Measurements from ENCODE around the gene KLF16. TPM values are rescaled to one million over a fixed set of nuclear protein-coding genes. Genes with fewer than 3 reads are reported as not detected.
"Not testable (repeated sequence)": the region's sequence is repeated elsewhere in the genome, so short reads cannot be mapped to it uniquely, and the experiment has no call there.

KLF16 gene
- total RNA-seq, 1 donor from 2014 or later: 7.6 TPM

- no peak for DNase-seq (ENCODE audit: extremely low spot score in 2 of 2)
- Histone ChIP-seq H3K4me1 (peaks cover 4% of the 10 kb centered on the region), H3K36me3 (no peaks in the 10 kb centered on the region), H3K27me3 (no peaks in the 10 kb centered on the region), H3K9me3 (no peaks in the 10 kb centered on the region), H3K27ac (no peak overlapping the region), H3K4me3 (no peak overlapping the region)
- no peak for TF ChIP-seq CTCF (IDR thresholded peaks at IDR 0.05)
- no peak for TF ChIP-seq POLR2AphosphoS5 (IDR thresholded peaks at IDR 0.05; ENCODE audit: insufficient read depth in 1 of 2, low read depth in 1 of 2)
- TF ChIP-seq POLR2A (IDR thresholded peaks at IDR 0.05): no peak
- intact Hi-C loops (cut with DNase I): no loop called here
Measured at GRCh38 chr19:1893791-1894190, 30.4 kb upstream of the KLF16 start.

- H3K27ac ChIP-seq: no peak overlapping the region
- peaks cover under 1% of the 10 kb centered on the region for H3K4me1 ChIP-seq
- no peaks in the 10 kb centered on the region for H3K9me3 ChIP-seq
- no peak for DNase-seq (ENCODE audit: extremely low spot score in 2 of 2)
- TF ChIP-seq POLR2AphosphoS5 (IDR thresholded peaks at IDR 0.05; ENCODE audit: insufficient read depth in 1 of 2, low read depth in 1 of 2) (no peak), POLR2A (IDR thresholded peaks at IDR 0.05) (no peak), CTCF (IDR thresholded peaks at IDR 0.05) (no peak)
- H3K36me3 ChIP-seq: no peaks in the 10 kb centered on the region
- H3K4me3 ChIP-seq: no peak overlapping the region
- H3K27me3 ChIP-seq: no peaks in the 10 kb centered on the region
- intact Hi-C loops (cut with DNase I): no loop called here
Measured at GRCh38 chr19:1889907-1890306, 26.5 kb upstream of the KLF16 start.

- no peak for TF ChIP-seq POLR2A (IDR thresholded peaks at IDR 0.05)
- DNase-seq (ENCODE audit: extremely low spot score in 2 of 2): no peak
- Histone ChIP-seq H3K27ac (no peak overlapping the region), H3K27me3 (no peaks in the 10 kb centered on the region), H3K36me3 (no peaks in the 10 kb centered on the region), H3K9me3 (no peaks in the 10 kb centered on the region), H3K4me3 (no peak overlapping the region), H3K4me1 (peaks cover 15% of the 10 kb centered on the region)
- intact Hi-C loops (cut with DNase I): no loop called here
Measured at GRCh38 chr19:1888385-1888784, 25.0 kb upstream of the KLF16 start.

GRCh38 chr19:1886360-1886759 is 23.0 kb upstream of the KLF16 start:
- H3K4me1 ChIP-seq: peaks cover 35% of the 10 kb centered on the region
- H3K27me3 ChIP-seq; DNase-seq (ENCODE audit: extremely low spot score in 2 of 2); H3K27ac ChIP-seq; H3K36me3 ChIP-seq; intact Hi-C loops (cut with DNase I); H3K9me3 ChIP-seq; H3K4me3 ChIP-seq: not testable (repeated sequence)

- H3K9me3 ChIP-seq; H3K36me3 ChIP-seq; intact Hi-C loops (cut with DNase I); H3K27me3 ChIP-seq: not testable (repeated sequence)
- Histone ChIP-seq H3K4me3 (peak within 1 kb of the TSS; percentile 96 to 98), H3K4me1 (peaks cover 42% of the 10 kb centered on the region), H3K27ac (peak within 1 kb of the TSS; percentile 86)
- DNase-seq (ENCODE audit: extremely low spot score in 2 of 2): peak in 1 of 2 donors; percentile 96
- TF ChIP-seq POLR2A (IDR thresholded peaks at IDR 0.05): peak in 1 of 2 donors; percentile 72
- peak; percentile 80 to 82 for TF ChIP-seq POLR2AphosphoS5 (IDR thresholded peaks at IDR 0.05; ENCODE audit: insufficient read depth in 1 of 2, low read depth in 1 of 2)
Measured at GRCh38 chr19:1885398-1886119, 22.2 kb upstream of the KLF16 start, which contains the start of gene ABHD17A. Gene ABHD17A, minus strand, starts transcription at chr19:1885496. Its CDS starts 3,930 bp downstream, at chr19:1881566.

GRCh38 chr19:1884719-1885334 is 21.4 kb upstream of the KLF16 start:
- Histone ChIP-seq H3K36me3 (no peaks in the 10 kb centered on the region), H3K27ac (peak overlapping the region; percentile 86), H3K4me3 (peak overlapping the region; percentile 96 to 98), H3K4me1 (peaks cover 50% of the 10 kb centered on the region), H3K27me3 (no peaks in the 10 kb centered on the region), H3K9me3 (no peaks in the 10 kb centered on the region)
- intact Hi-C loops (cut with DNase I): no loop called here
- DNase-seq (ENCODE audit: extremely low spot score in 2 of 2): peak in 1 of 2 donors; percentile 96
- no peak for TF ChIP-seq POLR2A (IDR thresholded peaks at IDR 0.05)
- TF ChIP-seq CTCF (IDR thresholded peaks at IDR 0.05): no peak
- no peak for TF ChIP-seq POLR2AphosphoS5 (IDR thresholded peaks at IDR 0.05; ENCODE audit: insufficient read depth in 1 of 2, low read depth in 1 of 2)
